Peyer's patch (tissue), 4 donors: ENCODE data around the gene FAM3C. TPM values are rescaled to one million over a fixed set of nuclear protein-coding genes. Genes with fewer than 3 reads are reported as not detected.
"Not testable (repeated sequence)": the region's sequence is repeated elsewhere in the genome, so short reads cannot be mapped to it uniquely, and the experiment has no call there.

Source experiments
- DNase-seq, 3 donors: peaks; one replicate each; pipeline ENCODE4 v3.0.0-alpha.2; 2017 to 2019
- H3K27ac ChIP-seq, 4 donors: fragments of 200-600 bp; sonication (generic); one replicate each; pipeline ENCODE4 v1.5.1; 2016 to 2019
- H3K27me3 ChIP-seq, 2 donors: fragments of 200-600 bp; sonication (generic); one replicate each; pipeline ENCODE4 v1.5.1; 2019
- H3K36me3 ChIP-seq, 3 donors: fragments of 200-600 bp; sonication (generic); one replicate each; pipeline ENCODE4 v1.5.1; 2016 to 2019
- H3K4me1 ChIP-seq, 4 donors: fragments of 200-600 bp; sonication (generic); one replicate each; pipeline ENCODE4 v1.5.1; 2016 to 2019
- H3K4me3 ChIP-seq, 4 donors: fragments of 200-600 bp; sonication (generic); 1 replicate in 3 of 4; 2 replicates in 1 of 4; pipeline ENCODE4 v1.5.1; 2016 to 2019; ENCODE audit warnings: mild to moderate bottlenecking in 1 of 4
- H3K9me3 ChIP-seq, 4 donors: fragments of 200-600 bp; sonication (generic); one replicate each; pipeline ENCODE4 v1.5.1; 2016 to 2019; ENCODE audit warnings: mild to moderate bottlenecking in 1 of 4
- CTCF ChIP-seq, 6 experiments: fragments of 450-650 bp in 4 of 6; fragments of 200-600 bp in 2 of 6; sonication (generic) in 1 of 6; IDR thresholded peaks; one replicate each; pipeline ENCODE4 v1.5.1; 2017 to 2019; ENCODE audit warnings: antibody characterized with exemption in 6 of 6, mild to moderate bottlenecking in 3 of 6, moderate library complexity in 1 of 6
- POLR2A ChIP-seq, 2 donors: fragments of 450-650 bp; IDR thresholded peaks; one replicate each; pipeline ENCODE4 v1.5.1; 2017; ENCODE audit warnings: antibody characterized with exemption in 2 of 2, mild to moderate bottlenecking in 2 of 2, moderate library complexity in 2 of 2
- total RNA-seq, 4 donors: library from RNA; depleted of rRNA; stranded (reverse); fragments of >200 nt; gene quantifications; one replicate each; pipeline ENCODE4 v1.1.0, GENCODE V29; 2016

FAM3C gene
- 100 to 1,000 TPM in 3 of 4 donors, 10 to 100 TPM in 1; 20.6 to 204 (median 149) TPM for total RNA-seq

GRCh38 chr7:121395961-121396757 is at the start of gene FAM3C:
Gene FAM3C (minus strand): TSS chr7:121396308. CDS start chr7:121382969, 13,339 bp downstream.
- Histone ChIP-seq H3K27ac (peak within 1 kb of the TSS; percentile 86 to 96 (median 92)), H3K9me3 (no peaks in the 10 kb centered on the region), H3K27me3 (no peaks in the 10 kb centered on the region), H3K4me1 (no peaks in the 10 kb centered on the region), H3K36me3 (peaks cover 0 to 6% (median 0%) of the 10 kb centered on the region in 3 donors), H3K4me3 (peak within 1 kb of the TSS; percentile 84 to 99 (median 92))
- TF ChIP-seq CTCF (IDR thresholded peaks at IDR 0.05), result peak; percentile 92 to 99 (median 98)
- TF ChIP-seq POLR2A (IDR thresholded peaks at IDR 0.05), result peak; percentile 90 to 94
- DNase-seq, result peak; percentile 84 to 94 (median 92)

GRCh38 chr7:121442845-121443244 is 46.7 kb upstream of the FAM3C start:
- no peaks in the 10 kb centered on the region for H3K9me3 ChIP-seq
- no peaks in the 10 kb centered on the region for H3K27me3 ChIP-seq
- no peak for DNase-seq
- H3K27ac ChIP-seq, result no peak overlapping the region
- H3K4me3 ChIP-seq, result no peak overlapping the region
- H3K4me1 ChIP-seq, result peaks cover 0 to 5% (median 2%) of the 10 kb centered on the region in 4 donors
- H3K36me3 ChIP-seq, result no peaks in the 10 kb centered on the region
- no peak for TF ChIP-seq CTCF (IDR thresholded peaks at IDR 0.05)
- no peak for TF ChIP-seq POLR2A (IDR thresholded peaks at IDR 0.05)

GRCh38 chr7:121440857-121441503 is 44.9 kb upstream of the FAM3C start:
- Histone ChIP-seq H3K36me3 (no peaks in the 10 kb centered on the region), H3K4me3 (peak overlapping the region; percentile 15 to 32 (median 20)), H3K4me1 (peaks cover 0 to 10% (median 3%) of the 10 kb centered on the region in 4 donors), H3K9me3 (no peaks in the 10 kb centered on the region), H3K27ac (peak overlapping the region in 3 of 4 donors; percentile 15 to 70 (median 39)), H3K27me3 (no peaks in the 10 kb centered on the region)
- peak in 1 of 3 donors; percentile 30 for DNase-seq
- no peak for TF ChIP-seq POLR2A (IDR thresholded peaks at IDR 0.05)
- TF ChIP-seq CTCF (IDR thresholded peaks at IDR 0.05), result no peak

- peak; percentile 75 to 95 (median 87) for DNase-seq
- H3K4me3 ChIP-seq, result peak overlapping the region; percentile 2 to 34 (median 19)
Observed at GRCh38 chr7:121438043-121438955, 42.2 kb upstream of the FAM3C start.

More at GRCh38 chr7:121438043-121438955, 42.2 kb upstream of the FAM3C start:
- TF ChIP-seq CTCF (IDR thresholded peaks at IDR 0.05), result peak in 5 of 6 experiments; percentile 5 to 34 (median 27)
- H3K9me3 ChIP-seq, H3K36me3 ChIP-seq, H3K27me3 ChIP-seq, H3K4me1 ChIP-seq: not testable (repeated sequence)
- H3K27ac ChIP-seq, result peak overlapping the region in 2 of 4 donors; percentile 23 to 66
